A204.1 (cell line): Measurements from ENCODE around the gene HAAO.

ENCODE experiments used
- FAIRE-seq: peaks from 2 replicates; lab custom pipeline; 2012; peaks lifted over from hg19 to GRCh38; lab: Jason Lieb, UNC

Gene HAAO

GRCh38 chr2:42792087-42792582 lies 248 bp downstream of the HAAO start:
- no peak for FAIRE-seq

GRCh38 chr2:42791606-42792005 lies 777 bp downstream of the HAAO start:
- FAIRE-seq = no peak

GRCh38 chr2:42789751-42790150 lies 2.6 kb downstream of the HAAO start:
- FAIRE-seq = no peak

- FAIRE-seq = no peak
Observed at GRCh38 chr2:42788882-42789281, 3.5 kb downstream of the HAAO start.

- no peak for FAIRE-seq
Observed at GRCh38 chr2:42788478-42788793, 3.9 kb downstream of the HAAO start.

- FAIRE-seq = no peak
Observed at GRCh38 chr2:42787788-42788477, 4.5 kb downstream of the HAAO start.

GRCh38 chr2:42787424-42787787 lies 5.0 kb downstream of the HAAO start:
- FAIRE-seq = no peak

- no peak for FAIRE-seq
Observed at GRCh38 chr2:42786561-42787345, 5.6 kb downstream of the HAAO start.

GRCh38 chr2:42784204-42784880 lies 8.0 kb downstream of the HAAO start:
- no peak for FAIRE-seq

GRCh38 chr2:42783511-42783910 lies 8.9 kb downstream of the HAAO start:
- FAIRE-seq = no peak

- FAIRE-seq = no peak
Observed at GRCh38 chr2:42781181-42781580, 11.2 kb downstream of the HAAO start.

- no peak for FAIRE-seq
Observed at GRCh38 chr2:42777883-42778805, 14.2 kb downstream of the HAAO start.

GRCh38 chr2:42775810-42776209 lies 16.6 kb downstream of the HAAO start:
- no peak for FAIRE-seq

GRCh38 chr2:42775186-42775585 lies 17.2 kb downstream of the HAAO start:
- no peak for FAIRE-seq

- FAIRE-seq = no peak
Observed at GRCh38 chr2:42771546-42772153, 20.7 kb downstream of the HAAO start.

- no peak for FAIRE-seq
Observed at GRCh38 chr2:42770288-42771131, 21.9 kb downstream of the HAAO start.

- FAIRE-seq = no peak
Observed at GRCh38 chr2:42769583-42770287, 22.6 kb downstream of the HAAO start.

GRCh38 chr2:42768706-42769256 lies 23.6 kb downstream of the HAAO start:
- no peak for FAIRE-seq

- FAIRE-seq = no peak
Observed at GRCh38 chr2:42767899-42768705, 24.3 kb downstream of the HAAO start.
